CD4-positive, alpha-beta T cell treated with Interleukin-10 for 1 hour (primary cell): ENCODE data around the gene MRGPRD.
"Not testable (repeated sequence)": the region's sequence is repeated elsewhere in the genome, so short reads cannot be mapped to it uniquely, and the experiment has no call there.

Experiments used
- DNase-seq: peaks from one replicate; pipeline ENCODE4 v3.0.0-alpha.2; 2020

MRGPRD gene

GRCh38 chr11:68993546-68993945 lies 12.8 kb upstream of the MRGPRD start:
- DNase-seq, result no peak

GRCh38 chr11:68992743-68993255 lies 12.0 kb upstream of the MRGPRD start:
- no peak for DNase-seq

GRCh38 chr11:68990995-68991780 lies 10.4 kb upstream of the MRGPRD start:
- no peak for DNase-seq

GRCh38 chr11:68989936-68990606 lies 9.3 kb upstream of the MRGPRD start:
- no peak for DNase-seq

- DNase-seq, result no peak
Observed at GRCh38 chr11:68988491-68988890, 7.7 kb upstream of the MRGPRD start.

DNA sequence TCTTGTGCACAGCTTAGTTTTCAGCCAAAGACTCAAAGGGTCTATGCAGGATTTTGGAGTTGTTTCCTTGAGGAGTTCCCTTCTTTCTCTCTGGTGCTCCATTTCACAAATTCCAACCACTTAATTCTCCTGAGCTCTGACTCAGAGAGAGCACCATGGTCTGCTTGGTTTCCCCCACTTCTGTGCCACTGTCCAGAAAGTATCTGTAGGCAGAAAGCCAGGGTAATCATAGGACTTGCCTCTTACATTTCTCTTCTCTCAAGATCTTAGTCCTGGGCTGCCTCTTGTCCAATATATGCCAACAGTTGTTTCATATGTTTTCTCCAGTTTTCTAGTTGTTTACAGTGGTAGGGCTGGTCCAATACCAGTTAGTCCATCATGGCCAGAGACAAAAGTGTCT lies 6.4 kb upstream of the MRGPRD start:
- no peak for DNase-seq

DNA sequence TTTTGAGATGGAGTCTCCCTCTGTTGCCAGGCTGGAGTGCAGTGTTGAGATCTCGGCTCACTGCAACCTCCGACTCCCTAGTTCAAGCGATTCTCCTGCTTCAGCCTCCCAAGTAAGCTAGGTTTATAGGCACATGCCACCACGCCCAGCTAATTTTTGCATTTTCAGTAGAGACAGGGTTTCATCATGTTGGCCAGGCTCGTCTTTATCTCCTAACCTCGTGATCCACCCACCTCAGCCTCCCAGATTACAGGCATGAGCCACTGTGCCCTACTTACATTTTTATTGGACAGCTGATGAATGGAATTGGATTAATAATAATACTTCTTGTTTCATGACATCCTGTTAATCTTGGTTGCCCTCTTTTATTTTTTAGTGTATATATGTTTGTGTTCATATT lies 3.0 kb upstream of the MRGPRD start:
- DNase-seq, result no peak

- no peak for DNase-seq
Observed at GRCh38 chr11:68982134-68982533, 1.3 kb upstream of the MRGPRD start.

GRCh38 chr11:68979931-68980775 lies 633 bp downstream of the MRGPRD start:
- no peak for DNase-seq

DNA sequence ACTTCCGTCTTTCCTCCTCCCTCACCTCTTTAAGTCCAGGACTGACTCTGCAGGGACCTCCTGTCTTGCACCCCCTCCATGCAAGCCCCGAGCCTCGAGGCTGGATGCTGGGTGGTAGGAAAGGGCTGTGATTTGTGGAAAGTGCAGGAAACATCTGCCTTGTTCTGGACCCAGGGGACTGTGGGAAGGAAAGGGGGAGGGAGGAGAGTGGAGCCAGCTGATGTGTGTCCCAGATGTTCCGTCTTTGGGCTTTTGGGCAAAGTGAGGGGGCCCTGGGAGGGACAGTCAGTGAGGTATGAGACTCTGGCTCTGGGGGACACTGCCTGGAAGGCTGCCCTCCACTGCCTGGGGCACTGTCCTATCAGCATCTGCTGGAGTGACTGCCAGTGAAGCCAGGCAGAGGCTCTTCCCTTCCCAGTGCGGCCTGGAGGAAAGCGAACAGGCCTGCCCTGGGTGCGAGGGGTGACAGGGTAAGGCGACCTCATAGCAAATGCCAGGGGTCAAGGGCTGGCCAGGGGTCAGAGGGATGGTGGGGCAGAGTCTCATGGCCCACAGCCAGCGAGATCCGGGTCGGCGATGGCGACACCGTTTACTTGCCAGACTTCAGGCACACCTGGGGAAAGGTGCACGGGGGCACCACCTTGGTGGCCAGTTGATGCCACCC lies 1.7 kb downstream of the MRGPRD start:
- no peak for DNase-seq

DNA sequence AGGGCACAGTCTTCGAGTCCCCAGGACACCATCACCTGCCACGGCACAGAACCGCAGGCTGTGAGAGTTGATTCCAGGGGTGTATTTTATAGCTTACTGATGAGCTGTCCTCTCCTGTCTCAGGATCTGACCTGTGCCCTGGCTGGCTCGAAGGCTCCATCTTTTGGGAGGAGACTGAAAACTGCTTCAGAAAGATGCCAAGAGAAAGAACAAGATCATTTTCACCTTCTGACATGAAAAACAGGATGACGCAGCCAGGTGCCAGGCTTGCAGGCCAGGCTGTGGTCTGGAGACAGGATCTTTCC lies 2.2 kb downstream of the MRGPRD start:
- DNase-seq, result no peak

DNA sequence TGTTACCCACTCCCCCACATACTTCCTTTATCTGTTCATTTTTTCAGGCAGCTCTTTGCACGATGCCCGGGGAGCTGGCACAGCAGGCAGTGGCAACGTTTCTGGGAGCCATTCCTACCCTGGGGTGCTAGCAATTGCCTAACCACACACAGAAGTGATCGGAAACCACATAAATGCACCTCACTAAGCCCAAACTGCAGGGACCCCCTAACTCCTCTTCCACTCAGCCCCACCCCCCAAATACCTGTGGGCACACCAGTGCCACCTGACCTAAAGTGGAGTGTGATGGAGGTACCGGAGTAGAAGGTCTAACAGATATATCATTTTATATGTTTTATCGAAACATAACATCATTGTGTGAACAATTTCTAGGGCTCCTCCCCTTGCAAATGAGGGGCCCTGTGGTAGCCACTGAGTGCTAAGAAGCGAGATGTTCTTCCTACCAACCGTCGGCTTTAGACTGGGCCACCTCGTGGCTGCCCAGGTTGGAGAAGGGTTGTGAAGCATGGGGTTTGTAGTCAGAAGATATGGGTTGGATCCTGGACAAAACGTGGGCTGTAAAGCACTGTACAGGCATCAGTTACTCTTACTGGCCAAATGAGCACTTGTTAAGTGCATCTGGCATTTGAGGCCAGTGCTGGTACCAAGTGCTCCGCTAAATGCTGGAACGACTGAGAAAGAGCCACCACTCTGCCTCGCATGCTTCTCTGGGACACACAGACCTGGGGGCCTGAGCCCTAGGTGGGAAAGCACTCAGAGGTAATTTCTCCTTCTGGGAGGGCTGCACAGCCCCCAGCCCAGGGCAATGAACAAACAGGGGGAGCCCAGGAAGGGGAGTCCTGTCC lies 2.8 kb downstream of the MRGPRD start:
- no peak for DNase-seq

DNA sequence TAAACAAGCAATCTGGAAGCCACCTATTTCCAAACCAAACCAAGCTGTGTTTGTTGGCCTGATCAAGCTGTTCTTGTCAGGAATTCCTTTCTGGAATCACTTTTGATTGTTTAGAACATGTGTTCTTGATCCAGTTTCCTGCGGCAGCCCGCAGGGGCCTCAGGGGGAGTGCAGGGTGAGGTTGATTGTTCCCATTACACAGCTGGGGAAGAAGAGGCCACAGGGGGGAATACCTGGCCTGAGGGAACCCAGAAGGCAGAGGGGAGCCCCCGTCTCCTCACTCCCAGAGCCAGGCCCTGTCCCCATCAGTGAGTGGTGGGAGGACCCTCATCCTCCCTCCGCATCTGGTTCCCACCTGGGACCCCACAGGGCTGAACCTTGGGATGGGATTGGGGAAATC lies 4.2 kb downstream of the MRGPRD start:
- no peak for DNase-seq

DNA sequence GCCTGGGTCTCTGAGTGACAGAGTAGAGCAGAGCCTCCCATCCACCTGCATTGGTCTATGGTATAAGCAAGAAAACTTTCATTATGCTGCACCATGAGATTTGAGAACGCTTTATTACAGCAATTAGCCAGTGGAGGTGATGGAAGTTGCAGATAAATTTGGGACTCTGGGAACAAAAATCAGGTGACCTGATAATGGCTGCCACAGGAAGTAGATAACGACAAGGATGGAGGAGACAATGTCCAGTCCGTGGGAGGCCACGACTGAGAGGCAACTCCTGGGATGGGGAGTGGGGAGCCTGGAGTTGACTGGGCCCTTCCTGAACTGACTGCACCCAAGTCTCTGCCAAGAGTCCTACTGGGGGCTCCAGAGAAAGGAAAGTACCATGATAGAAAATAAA lies 4.7 kb downstream of the MRGPRD start:
- no peak for DNase-seq

DNA sequence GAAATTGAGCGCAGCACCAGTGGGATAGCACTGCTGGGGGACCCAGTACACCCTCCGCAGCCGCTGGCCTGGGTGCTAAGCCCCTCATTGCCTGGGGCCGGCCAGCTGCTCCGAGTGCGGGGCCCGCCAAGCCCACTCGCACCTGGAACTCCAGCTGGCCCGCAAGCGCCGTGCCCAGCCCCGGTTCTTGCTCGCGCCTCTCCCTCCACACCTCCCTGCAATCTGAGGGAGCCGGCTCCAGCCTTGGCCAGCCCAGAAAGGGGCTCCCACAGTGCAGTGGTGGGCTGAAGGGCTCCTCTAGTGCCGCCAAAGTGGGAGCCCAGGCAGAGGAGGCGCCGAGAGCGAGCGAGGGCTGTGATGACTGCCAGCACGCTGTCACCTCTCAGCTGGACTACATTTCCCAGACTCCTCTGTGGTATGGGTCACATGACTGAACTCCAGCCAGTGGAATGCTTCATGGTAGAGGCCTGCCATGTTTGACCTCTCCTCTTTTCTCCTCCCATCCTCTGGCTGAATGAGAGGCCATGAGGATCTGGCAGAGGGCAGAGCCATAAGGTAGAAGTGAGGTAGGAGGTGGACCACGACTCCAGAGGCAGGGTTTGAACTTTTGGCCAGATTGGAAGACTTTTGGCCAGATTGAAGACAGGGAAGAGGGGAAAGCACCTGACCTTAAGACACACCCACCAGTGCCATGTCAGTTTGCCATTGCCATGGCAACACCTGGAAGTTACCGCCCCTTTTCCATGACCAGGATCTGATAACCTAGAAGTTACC lies 6.2 kb downstream of the MRGPRD start:
- peak; percentile 20 for DNase-seq

- not testable (repeated sequence) for DNase-seq
Observed at GRCh38 chr11:68973706-68974105, 7.1 kb downstream of the MRGPRD start.

DNA sequence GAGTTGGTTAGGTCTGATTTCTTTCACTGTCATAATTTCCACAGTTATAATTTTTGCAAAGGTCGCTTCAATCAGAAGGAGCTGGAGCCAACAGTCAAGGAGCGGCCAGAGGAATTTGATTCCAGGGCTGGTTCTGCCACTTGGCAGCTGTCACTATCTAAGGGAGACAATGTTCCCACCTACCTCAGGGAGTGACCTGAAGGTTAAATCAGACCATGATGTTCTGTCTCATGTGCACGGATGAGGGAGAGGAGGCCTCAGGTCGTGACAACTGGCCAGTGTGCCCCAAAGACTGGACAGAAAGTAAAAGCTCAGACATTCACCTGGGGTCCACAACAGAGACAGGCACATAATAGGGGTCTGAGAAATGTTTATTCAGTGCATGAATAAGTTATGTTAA lies 7.6 kb downstream of the MRGPRD start:
- no peak for DNase-seq

DNA sequence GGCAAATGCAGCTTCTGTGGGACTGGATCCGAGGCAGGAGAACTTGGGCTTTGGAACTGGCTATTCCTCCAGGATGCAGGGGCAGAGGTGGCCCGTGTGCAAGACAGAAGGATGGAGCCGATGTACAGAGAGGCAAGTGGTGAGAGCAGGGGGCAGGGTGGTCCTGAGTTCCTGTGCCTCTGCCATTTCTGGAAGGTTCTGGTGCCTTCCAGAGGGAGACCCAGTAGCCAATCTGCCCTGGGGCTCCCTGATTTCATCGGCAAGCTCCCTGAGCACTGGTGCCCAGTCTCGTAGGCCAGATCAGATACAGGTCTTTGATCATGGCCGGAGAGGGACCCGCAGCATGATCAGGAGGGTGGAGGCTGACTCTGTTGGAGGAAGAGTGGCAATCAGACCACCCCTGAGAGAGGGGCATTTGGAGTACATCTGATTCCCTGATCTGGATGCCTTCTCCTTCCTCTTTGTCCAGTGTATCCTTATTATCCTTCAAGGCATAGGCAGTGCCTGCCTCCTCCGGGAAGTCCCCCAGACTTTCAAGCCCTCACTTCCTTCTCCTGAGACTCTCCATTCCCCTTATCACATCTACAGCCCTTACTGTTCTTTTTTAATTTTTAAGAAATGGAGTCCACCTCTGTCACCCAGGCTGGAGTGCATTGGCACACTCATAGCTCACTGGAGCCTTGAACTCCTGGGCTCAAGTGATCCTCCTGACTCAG lies 9.7 kb downstream of the MRGPRD start:
- DNase-seq, result no peak

- DNase-seq, result no peak
Observed at GRCh38 chr11:68969386-68969785, 11.4 kb downstream of the MRGPRD start.
